ENCODE results near the gene L3HYPDH.
"Not testable (repeated sequence)": the region's sequence is repeated elsewhere in the genome, so short reads cannot be mapped to it uniquely, and the experiment has no call there.

Gene L3HYPDH

GRCh38 chr14:59475709-59476108 is 8.5 kb downstream of the L3HYPDH start:
- no peak for DNase-seq

- no peak for DNase-seq
Observed at GRCh38 chr14:59474172-59474571, 10.0 kb downstream of the L3HYPDH start.

GRCh38 chr14:59465316-59466135 is 18.7 kb downstream of the L3HYPDH start, which contains the start of gene GPR135:
GPR135 (minus strand) TSS chr14:59465380; CDS start chr14:59465226, 154 bp downstream.
- peak; percentile 61 for DNase-seq

- DNase-seq: peak; percentile 66
Observed at GRCh38 chr14:59464486-59465315, 19.5 kb downstream of the L3HYPDH start.

GRCh38 chr14:59463787-59464485 is 20.3 kb downstream of the L3HYPDH start:
- DNase-seq: peak; percentile 60

- DNase-seq: no peak
Observed at GRCh38 chr14:59461891-59462290, 22.3 kb downstream of the L3HYPDH start.

GRCh38 chr14:59460378-59460777 is 23.8 kb downstream of the L3HYPDH start:
- no peak for DNase-seq

GRCh38 chr14:59458486-59458885 is 25.7 kb downstream of the L3HYPDH start:
- no peak for DNase-seq

GRCh38 chr14:59455411-59455810 is 28.8 kb downstream of the L3HYPDH start:
- no peak for DNase-seq

- no peak for DNase-seq
Observed at GRCh38 chr14:59454139-59454538, 30.1 kb downstream of the L3HYPDH start.

GRCh38 chr14:59451849-59452248 is 32.4 kb downstream of the L3HYPDH start:
- DNase-seq: no peak

GRCh38 chr14:59450716-59451115 is 33.5 kb downstream of the L3HYPDH start:
- no peak for DNase-seq

GRCh38 chr14:59448673-59449072 is 35.5 kb downstream of the L3HYPDH start:
- not testable (repeated sequence) for DNase-seq

GRCh38 chr14:59439256-59439965 is 44.8 kb downstream of the L3HYPDH start:
- DNase-seq: no peak

GRCh38 chr14:59438195-59438647 is 46.0 kb downstream of the L3HYPDH start:
- no peak for DNase-seq

- no peak for DNase-seq
Observed at GRCh38 chr14:59435987-59436386, 48.2 kb downstream of the L3HYPDH start.

- no peak for DNase-seq
Observed at GRCh38 chr14:59435101-59435500, 49.1 kb downstream of the L3HYPDH start.

GRCh38 chr14:59429790-59430189 is 54.4 kb downstream of the L3HYPDH start:
- no peak for DNase-seq

GRCh38 chr14:59428581-59429012 is 55.6 kb downstream of the L3HYPDH start:
- peak; percentile 9 for DNase-seq

- DNase-seq: no peak
Observed at GRCh38 chr14:59427653-59428580, 56.3 kb downstream of the L3HYPDH start.

- DNase-seq: no peak
Observed at GRCh38 chr14:59425322-59425935, 58.8 kb downstream of the L3HYPDH start.

Measured in stimulated activated CD4-positive, alpha-beta T cell treated with anti-CD3 and anti-CD28 coated beads, Interleukin-15, amount 100 ng/mL, for 24 hours (primary cell).